GM12873 (cell line): Measurements from ENCODE around the gene PDE9A.

Experiments
- CTCF ChIP-seq: IDR thresholded peaks from 2 replicates; pipeline ENCODE4 v1.5.1; 2012; ENCODE audit warnings: low read depth, mild to moderate bottlenecking, moderate library complexity, low read length, control low read depth; ENCODE audit not compliant: insufficient read depth; ENCODE audit errors: missing control alignments

PDE9A gene

GRCh38 chr21:42690586-42690985 is 37.2 kb downstream of the PDE9A start:
- TF ChIP-seq CTCF: no peak

- TF ChIP-seq CTCF: no peak
These were observed 38.6 kb downstream of the PDE9A start for GRCh38 chr21:42691901-42692559.

DNA sequence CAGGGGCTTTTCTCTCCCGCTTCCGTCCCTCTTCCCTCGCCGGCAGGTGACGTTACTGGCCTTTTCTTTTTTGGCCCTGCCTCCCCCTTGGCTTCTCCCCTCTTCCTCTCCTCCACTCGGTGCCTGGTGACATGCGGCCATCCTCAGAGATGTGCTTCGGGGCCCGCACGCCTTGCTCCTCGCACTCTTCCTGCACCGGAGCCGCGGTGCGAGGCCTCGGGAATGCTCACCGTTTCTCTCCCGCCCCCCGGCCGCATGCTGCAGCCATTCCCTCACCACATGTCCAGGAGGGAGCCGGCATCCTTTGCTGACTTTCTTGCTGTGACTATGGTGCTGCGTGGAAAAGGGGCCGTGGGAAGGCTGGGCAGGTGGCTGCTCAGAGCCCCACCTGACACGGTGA is 39.3 kb downstream of the PDE9A start:
- no peak for TF ChIP-seq CTCF

GRCh38 chr21:42694751-42695696 is 41.6 kb downstream of the PDE9A start:
- no peak for TF ChIP-seq CTCF

GRCh38 chr21:42695697-42696380 is 42.4 kb downstream of the PDE9A start:
- TF ChIP-seq CTCF: no peak

DNA sequence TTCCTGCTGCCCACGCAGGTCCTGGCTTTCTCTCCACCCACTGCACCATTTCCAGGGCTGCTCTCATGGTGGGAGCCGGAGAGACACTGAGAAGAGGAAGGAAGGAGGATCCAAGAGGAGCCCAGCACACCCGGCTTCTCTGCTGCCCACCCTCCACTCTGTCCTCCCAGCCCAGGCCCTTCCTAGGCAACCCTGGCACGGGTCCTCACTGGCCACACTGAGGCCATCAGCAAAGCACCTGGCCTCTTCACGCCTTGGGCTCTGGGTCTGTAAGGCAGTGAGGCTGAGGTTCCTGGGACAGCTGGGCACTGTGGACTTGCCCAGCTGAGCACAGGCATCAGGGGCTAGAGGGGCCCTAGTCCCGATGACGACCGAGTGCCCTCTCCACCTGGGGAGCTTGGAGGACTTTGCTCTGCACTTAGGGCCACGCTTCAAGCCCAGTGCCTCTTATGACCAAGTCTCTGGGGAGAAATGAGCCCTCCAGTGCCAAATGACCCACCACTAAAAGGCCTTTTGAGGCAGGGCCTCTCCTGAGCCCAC is 43.1 kb downstream of the PDE9A start:
- TF ChIP-seq CTCF: no peak

- TF ChIP-seq CTCF: no peak
These were observed 45.3 kb downstream of the PDE9A start for GRCh38 chr21:42698733-42699132.
